Loucy (cell line): ENCODE results near the gene DRP2.

Experiments used
- CTCF ChIP-seq: fragments of 200-600 bp; sonication (generic); conservative IDR thresholded peaks from 2 replicates; pipeline ENCODE4 v1.5.1; 2014; ENCODE audit warnings: mild to moderate bottlenecking, antibody characterized with exemption, low read length
- EZH2phosphoT487 ChIP-seq: fragments of 200-600 bp; IDR thresholded peaks from 2 replicates; pipeline ENCODE4 v1.6.1; 2018; ENCODE audit warnings: antibody characterized with exemption, mild to moderate bottlenecking, moderate library complexity, borderline replicate concordance

GRCh38 chrX:101258259-101258581 lies 38.6 kb downstream of the DRP2 start:
- no peak for TF ChIP-seq CTCF
- TF ChIP-seq EZH2phosphoT487 = no peak
